NCI-H1694 treated with DMSO at 0.1 percent for 48 hours (cell line): ENCODE data around the gene CARMIL1.

Source experiments
- DNase-seq: peaks from one replicate; lab custom pipeline; 2025; lab: John Stamatoyannopoulos, UW

Gene CARMIL1

DNA sequence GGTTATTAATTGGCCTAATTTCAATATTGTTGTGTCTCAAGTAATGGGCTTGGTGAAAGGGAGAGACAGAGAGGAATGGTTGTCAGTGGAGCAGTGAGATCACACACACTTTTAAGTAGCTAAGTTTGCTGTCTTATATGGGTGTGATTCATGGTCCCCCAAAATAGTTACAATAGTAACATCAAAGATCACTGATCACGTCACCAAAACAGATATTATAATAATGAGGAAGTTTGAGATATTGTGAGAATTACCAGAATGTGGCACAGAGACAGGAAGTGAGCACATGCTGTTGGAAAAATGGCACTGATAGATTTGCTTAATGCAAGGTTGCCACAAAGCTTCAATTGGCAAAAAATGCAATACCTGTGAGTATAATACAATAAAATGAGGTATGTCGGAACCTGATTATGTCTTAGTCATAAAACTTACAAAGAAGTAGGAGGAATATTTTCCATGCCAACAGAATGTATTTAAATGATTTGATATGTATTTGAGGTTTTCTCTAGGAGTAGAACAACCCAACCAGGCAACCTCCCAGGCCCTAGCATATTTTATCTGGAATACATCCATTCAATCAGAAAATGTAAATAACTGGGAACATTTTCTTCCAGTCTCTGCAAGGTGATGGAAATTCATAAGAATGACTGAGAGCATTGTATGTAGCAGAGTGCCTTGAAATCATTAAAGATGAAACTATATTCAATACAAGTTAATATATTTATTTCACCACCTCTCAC, 167.8 kb downstream of the CARMIL1 start:
- no peak for DNase-seq

DNA sequence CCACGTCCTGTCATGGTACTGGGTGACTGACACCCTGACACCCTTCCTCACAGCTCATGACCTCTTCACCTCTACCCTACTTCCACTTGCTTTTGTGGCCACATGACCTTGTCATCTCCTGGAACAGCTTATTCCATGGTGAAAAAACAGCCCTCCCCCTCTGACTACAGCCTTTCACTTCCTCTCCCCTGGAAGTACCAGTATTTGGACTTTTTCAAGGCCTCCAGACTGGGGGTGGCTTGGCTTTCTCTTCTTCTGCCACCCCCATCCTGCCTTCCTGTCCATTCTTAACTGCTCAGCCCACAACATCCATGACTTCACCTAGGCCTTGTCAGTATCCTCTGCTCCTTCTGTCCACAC, 168.4 kb downstream of the CARMIL1 start:
- no peak for DNase-seq

DNA sequence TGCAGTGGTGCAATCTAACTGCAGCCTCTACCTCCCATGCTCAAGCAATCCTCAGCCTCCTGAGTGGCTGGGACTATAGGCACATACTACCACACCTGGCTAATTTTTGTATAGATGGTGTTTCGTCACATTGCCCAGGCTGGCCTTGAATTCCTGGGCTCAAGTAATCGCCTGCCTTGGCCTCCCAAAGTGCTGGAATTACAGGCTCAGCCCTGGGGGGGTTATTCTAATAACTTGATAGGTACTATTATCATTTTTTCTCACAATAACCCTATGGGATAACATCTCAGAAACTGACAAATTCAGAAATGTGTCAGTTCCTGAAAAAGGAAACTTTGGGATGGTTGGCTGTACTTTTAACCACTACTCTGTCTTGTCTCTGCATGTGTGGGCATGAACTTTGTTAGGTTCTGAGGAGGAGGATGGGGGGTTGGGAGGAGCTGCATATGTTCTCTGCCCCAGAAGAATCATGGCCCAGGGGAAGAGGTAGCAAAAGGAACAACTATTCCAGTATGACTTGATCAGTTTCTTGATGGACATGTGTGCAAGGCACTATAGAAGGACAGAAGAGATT, 169.9 kb downstream of the CARMIL1 start:
- DNase-seq, result no peak

DNA sequence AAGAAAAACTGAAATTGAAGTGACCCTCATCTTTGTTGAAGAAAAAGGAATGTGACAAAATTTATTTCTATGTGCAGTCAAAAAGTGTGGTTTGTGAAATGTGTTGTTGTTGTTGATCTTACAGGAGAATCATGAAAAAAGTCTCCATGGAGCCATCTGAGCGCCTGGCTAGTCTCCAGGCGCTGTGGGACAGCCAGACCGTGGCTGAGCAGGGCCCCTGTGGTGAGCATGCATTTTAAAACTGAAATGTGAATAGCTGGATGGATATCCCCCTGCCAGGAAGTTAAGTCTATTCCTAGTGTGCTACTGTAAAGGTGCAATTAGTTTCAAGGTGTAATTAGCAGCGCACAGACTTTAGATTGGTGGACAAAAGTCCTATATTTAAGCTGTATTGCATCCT, 170.6 kb downstream of the CARMIL1 start:
- peak; percentile 51 for DNase-seq

DNA sequence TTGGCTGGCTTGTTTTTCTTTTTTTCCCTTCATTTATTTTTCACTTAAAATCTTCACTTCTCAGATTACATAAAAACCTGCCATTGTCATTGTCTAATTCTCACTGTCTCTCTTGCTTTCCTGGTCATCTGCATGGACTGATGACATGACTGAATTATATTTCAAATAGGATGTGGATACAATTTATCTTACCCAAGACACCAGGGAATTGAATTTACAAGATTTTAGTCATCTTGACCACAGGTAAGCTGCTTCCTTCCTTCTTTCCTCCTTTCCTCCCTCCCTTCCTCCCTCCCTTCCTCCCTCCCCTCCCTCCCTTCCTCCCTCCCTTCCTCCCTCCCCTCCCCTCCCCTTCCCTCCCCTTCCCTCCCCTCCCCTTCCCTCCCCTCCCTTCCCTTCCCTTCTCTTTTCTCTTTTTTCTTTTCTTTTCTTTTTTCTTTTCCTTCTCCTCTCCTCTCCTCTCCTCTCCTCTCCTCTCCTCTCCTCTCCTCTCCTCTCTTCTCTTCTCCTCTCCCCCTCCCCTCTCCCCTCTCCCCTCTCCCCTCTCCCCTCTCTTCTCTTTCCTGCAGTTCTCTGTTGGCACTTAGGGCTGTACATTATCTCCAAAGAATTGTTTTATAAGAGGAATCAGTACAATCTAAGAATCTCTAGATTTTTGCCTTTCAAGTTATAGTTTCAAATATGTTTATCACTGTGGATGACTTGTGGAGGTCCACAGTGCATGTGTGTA, 171.5 kb downstream of the CARMIL1 start:
- DNase-seq, result no peak

GRCh38 chr6:25452031-25452430, 172.9 kb downstream of the CARMIL1 start:
- DNase-seq, result no peak

GRCh38 chr6:25453288-25453687, 174.1 kb downstream of the CARMIL1 start:
- no peak for DNase-seq

DNA sequence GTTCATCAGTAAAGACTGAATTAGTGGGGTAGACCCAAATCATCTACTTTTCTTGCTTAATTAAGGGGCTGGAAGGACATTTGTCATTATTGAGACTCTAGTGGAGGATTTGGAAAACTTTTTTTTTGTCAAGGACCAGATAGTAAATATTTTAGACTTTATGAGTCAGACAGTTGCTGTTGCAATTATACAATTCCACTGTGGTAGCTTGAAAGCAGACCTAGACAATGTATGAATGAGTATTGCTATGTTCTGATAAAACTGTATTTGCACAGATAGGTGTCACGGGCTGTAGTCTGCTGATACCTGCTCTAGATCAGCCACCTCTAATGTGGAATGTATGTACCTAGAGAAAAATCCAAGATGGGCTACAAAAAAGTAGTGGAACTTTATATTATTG, 175.0 kb downstream of the CARMIL1 start:
- DNase-seq, result no peak

DNA sequence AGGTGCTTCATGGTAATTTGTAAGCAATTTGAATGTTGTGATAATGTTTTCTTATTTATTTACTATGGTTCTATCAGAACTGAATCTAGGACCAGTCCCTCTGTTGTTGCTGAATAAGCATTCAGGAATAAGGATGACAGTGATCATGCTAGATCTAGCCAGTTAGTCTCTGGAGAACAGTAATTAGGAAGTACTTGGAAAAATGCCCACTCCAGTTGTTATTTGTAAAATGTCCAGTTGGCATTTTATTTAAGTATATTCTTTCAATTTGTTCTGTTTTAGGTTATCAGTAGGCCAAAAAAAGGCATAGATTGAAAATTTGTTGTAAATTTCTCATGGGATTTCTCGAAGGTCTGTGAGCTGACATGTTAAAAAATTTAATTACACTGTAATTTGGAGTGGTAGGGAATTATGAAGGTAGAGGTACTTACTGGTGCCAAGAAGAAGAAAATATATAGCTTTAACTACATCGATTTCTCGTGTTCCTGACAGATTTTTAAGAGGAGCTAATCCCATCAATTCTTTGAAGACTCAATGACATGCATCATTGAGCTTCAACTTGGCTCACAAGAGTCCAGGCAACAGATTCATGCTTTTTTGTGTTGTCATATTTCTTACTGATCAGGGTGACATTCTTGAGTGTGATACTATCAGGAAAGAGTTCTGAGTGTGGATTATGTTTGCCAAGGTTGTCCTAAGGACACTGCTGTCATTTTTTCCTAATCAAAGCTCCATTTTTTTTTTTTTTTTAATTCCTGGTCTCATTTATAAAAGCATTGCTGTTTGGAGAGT, 177.3 kb downstream of the CARMIL1 start:
- DNase-seq, result peak; percentile 13

DNA sequence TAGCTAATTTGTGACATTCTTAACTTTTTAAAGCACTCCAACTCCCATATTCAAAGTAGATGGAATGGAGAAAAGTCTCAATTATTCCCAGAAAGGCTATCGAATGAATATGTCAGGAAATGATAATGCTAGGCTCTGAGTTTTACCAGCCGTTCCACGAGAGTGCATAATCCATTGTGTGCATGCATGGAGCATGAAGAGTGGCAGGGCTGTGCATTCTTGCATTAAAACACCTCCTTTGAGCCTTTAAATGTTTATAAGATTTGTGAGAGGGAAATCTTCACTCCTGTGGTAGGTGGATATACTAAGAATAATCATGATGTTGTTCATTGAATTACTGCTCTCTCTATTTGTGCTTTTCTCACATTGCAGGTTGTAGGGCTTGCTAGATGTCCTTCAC, 178.3 kb downstream of the CARMIL1 start:
- no peak for DNase-seq

GRCh38 chr6:25458485-25458884, 179.3 kb downstream of the CARMIL1 start:
- DNase-seq, result no peak

DNA sequence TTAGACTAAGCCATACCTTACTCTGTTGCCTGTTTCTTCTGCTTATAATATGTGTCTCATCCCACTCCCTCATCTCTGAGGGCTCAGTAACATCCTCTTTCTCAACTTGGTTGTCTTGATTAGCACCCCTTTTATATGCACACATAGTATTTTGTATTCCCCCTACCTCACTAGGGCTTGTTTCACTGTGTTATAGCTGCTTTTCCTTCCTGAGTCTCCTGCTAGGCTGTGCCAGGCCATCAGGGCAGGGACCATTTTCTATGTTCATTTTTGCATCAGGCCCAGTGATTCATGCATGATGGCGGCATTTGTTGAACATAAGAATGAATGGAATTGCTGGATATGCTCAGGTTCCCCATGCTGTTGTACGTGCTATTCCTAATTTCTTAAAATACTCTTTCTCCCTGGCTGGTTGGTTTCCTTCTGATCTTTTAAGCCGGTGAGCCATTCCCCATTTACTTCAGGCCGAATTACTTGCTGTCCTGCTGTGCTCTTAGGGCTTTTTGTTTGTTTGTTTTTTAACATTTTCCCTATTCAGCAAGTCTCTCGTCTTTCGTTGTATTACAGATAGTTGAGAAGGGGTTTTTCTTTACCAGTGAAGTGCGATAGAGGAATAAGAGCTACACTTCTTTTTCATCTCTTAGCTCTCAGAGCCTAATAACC, 183.2 kb downstream of the CARMIL1 start:
- no peak for DNase-seq

DNA sequence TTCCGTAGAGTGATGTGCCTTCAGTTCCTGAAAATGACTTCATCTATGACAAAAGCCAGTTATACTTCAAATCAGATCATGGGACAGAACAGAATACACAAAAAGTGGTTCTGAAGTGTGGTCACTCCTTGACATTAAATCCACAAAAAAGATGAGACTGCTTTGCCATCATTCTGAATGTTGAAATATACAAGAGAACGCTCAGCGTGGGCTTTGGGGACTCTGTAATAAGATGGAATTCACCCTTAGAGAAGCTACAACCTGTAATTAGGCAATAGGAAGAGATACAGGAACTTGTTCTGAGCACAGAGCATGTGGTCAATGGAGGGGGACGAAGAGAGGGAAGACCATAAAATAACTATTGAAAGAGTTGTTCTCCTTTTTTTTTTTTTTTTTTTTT, 184.3 kb downstream of the CARMIL1 start:
- DNase-seq, result no peak

- DNase-seq, result no peak
Observed at GRCh38 chr6:25464225-25464624, 185.1 kb downstream of the CARMIL1 start.

DNA sequence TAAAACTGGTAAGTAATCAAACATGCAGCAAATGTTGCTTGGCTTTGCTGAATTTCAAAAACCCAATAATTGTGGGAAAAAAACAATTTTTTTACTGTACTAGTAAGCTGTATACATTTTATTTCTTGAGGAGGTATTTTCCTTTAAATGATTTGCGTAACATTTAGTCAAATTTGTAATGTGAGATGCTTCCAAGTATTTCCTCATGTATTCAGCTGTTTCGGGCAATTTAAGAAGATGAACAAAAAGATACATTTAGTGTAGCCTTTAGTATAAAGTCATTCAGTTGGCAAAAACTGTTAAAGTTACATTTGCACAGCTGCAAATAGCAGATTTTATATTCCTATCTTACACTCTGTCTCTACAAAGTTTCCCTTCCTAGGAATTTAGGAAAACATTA, 186.8 kb downstream of the CARMIL1 start:
- no peak for DNase-seq

DNA sequence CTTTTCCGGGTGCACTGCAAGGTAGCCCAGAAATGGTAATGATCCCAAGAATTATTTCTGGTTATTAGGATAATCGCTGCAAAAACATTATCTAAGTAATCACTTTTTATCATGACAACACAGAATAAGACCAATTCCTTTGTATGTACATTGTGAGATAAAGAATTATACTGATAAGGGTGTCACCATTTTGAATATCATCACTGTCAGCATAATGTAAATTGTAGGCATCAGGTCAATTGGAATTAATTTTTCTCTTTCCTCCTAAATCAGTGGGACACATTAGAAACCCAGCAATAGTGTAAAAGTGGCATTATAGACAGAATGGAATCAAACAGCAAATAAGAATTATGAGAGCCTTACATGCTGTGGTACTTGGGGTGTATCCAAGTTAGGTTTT, 189.7 kb downstream of the CARMIL1 start:
- no peak for DNase-seq

DNA sequence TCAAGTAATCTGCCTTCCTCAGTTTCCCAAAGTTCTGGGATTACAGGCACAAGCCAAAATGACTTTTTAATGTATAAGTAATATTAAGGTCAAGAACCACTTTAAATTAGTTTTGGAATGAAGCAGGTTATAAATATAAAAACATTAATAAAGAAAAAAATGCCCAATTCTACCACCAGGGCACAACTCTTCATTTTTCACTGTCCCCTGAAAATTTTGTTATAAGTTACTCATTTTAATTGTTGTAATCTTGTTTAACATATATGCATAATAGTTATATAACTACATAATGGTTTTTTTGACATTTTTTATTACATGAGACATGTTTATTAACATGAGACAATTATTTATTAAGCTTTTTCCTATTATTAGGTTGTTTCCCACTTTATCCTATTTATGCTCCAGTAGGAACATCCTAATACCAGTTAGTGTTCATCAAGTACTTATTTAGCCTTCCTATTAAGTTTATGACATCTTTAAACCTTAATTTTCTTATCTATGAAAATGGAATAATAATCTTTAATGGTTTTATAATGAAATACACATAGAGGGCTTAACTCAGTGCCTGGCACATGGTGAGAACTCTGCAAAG, 190.7 kb downstream of the CARMIL1 start:
- DNase-seq, result no peak

DNA sequence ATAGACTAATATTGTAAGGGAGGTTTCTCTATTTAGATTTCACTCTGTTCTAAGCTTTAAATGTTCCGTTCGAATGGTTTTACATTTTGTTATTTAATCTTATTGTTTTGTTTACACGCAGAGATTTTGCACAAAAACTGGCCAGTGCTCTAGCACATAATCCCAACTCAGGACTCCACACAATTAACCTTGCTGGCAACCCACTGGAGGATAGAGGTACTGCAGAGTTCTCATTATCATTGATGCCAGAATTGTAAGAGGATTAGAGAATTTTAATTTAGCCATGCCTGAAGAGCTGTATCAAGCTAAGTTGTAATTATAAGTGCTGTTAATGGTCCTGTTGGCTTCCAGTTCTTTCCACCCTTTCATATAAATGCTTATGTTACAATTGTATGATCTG, 193.1 kb downstream of the CARMIL1 start:
- DNase-seq, result no peak

DNA sequence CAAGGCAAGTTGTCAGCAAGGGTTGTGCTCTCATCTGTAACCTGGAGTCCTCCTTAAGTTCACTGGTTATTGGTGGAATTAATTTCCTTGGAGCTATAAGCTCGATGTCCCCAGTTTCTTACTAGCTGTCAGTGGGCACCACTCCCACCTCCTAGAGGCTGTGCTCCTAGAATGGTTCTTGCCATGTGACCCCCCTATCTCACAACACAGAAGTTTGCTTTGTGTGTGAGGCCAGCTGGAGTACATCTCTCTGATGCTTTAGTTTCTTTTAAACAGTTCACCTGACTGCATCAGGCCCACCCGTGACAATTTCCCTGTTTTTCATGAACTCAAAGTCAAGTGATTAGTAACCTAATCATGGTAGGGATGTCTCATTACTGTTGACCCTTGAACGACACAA, 193.7 kb downstream of the CARMIL1 start:
- DNase-seq, result no peak

DNA sequence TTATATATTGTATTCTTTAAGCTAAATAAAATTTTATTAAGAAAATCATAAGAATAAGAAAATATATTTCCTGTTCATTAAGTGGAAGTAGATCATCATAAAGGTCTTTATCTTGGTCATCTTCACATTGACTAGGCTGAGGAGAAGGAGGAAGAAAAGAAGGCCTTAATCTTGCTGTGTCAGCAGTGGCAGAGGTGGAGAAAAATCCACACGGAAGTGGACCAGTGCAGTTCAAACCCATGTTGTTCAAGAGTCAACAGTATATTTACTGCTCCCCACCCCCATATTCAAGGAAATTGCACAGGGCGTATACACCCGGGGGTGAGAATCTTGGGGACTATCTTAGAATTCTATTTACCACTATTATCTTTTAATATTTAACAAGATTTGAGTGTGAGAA, 194.3 kb downstream of the CARMIL1 start:
- DNase-seq, result no peak

GRCh38 chr6:25476126-25476525, 197.0 kb downstream of the CARMIL1 start:
- no peak for DNase-seq
